Inflammatory macrophage treated with lipopolysaccharide for 1 hour (primary cell): ENCODE measurements around the gene ARL4C.
"Not testable (repeated sequence)": the region's sequence is repeated elsewhere in the genome, so short reads cannot be mapped to it uniquely, and the experiment has no call there.

Experiments
- DNase-seq, 2 donors: peaks; one replicate each; pipeline ENCODE4 v3.0.0-alpha.2; 2020 to 2022

ARL4C gene

DNA sequence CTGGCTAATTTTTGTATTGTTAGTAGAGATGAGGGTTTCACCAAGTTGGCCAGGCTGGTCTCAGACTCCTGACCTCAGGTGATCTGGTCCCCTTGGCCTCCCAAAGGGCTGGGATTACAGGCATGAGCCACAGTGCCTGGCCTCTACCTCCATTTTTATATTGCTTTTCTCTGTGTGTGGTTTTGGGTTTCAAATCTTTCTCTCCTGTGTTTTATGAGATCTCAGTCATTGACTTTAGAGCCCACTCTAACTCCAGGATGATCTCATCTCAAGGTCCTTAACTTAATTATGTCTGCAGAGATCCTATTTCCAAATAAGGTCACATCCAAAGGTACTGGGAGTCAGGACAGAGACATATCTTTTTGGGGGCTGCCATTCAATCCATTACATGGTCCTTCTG lies 24.7 kb downstream of the ARL4C start:
- no peak for DNase-seq

DNA sequence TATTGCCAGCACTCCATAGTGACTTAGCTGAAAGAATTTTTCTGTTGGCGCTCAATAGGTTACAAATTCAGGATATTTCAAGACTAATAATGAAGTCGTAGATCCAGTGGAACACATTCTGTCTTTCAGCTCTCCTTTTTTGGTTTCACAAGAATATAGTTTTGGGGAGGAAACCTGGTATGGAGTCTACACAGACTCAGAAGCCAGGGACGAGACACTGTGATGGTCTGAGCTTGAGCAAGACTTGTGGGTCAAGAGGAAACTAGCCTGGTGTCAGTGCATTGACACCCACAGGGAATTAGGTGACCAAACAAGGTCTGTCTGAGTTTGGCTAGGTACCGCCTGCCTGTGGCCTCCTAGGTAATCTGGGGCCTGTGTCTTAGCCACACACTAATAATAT lies 26.9 kb downstream of the ARL4C start:
- no peak for DNase-seq

DNA sequence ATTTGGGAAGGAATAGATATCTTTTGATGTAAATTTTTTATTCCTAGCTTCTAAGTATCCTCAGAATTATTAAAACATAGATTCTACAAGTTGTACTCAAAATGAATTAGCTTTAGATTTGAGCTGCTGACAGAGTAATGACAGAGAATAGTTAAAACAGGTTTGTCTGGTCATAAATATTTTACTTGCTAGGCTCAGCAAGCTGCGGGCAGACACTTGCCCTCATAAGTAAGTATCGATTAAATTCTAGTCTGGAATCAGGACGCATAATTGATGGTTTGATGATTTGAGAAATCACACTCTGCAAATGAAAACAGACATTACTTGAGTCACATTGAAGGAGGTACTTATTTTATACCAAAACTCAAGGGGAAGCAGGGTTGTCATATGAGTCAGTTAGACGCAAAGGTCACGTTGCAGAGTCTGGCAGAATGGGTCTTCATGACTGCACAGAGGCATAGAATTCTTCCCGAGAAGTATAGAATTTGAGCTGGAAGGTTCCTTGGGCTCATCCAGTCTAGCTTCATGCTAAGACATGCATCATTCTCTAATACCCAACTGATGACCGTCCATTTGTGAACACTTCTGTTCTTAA lies 27.5 kb downstream of the ARL4C start:
- DNase-seq, result no peak

DNA sequence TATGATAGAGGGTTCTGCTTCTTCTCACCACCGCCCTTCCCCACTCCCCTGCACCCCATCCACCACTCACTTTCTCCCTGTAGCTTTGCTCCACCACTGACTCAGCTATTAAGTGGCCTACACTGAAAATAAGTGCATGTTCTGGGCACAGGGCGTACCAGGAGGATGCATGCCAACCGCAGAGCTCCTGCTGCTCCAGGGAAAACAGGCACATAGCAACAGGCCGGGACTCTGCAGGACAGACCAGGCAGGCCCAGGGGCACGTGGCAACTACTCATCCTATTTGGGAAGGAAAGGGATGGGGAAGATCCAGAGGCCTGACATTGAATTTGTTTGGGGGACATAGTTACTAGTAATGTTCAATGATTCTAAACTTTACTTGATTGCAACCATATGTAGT lies 28.4 kb downstream of the ARL4C start:
- DNase-seq, result no peak

GRCh38 chr2:234467289-234467688 lies 29.6 kb downstream of the ARL4C start:
- DNase-seq, result no peak

DNA sequence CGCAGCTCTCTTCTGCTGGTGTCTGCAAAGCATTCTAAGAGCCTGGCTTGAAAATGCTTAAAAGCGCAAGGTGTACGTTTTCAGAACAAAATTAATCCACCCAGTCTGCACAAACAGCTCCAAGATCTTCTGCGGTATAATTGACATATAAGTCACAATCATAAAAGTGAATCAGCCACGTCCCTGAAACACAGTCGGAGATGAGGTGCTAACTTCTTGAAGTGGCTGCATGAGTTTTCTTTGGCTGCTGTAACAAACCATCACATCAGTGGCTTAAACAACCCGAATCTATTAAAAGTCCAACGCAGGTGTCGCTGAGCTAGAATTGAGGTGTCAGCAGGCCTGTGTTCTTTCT lies 32.6 kb downstream of the ARL4C start:
- no peak for DNase-seq

- DNase-seq, result no peak
Observed at GRCh38 chr2:234463626-234464290, 33.1 kb downstream of the ARL4C start.

GRCh38 chr2:234462218-234462992 lies 34.5 kb downstream of the ARL4C start:
- DNase-seq, result no peak

GRCh38 chr2:234459401-234460009 lies 37.4 kb downstream of the ARL4C start:
- no peak for DNase-seq

DNA sequence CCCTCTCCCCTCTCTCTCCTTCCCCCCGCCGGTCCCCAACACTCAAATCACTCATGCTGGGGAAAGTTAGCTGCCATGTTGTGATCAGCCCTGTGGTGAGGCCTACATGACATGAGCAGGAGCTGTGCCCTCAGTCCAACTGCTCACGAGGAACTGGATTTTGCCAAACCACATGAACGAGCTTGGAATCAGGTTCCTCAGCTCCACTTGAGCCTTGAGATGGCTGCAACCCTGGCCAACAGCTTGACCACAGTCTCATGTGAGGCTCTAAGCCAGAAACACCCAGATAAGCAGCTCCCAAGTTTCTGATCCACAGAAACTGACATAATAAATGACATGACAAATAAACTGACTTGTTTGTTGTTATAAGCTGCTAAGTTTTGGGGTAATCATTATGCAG lies 38.4 kb downstream of the ARL4C start:
- no peak for DNase-seq

DNA sequence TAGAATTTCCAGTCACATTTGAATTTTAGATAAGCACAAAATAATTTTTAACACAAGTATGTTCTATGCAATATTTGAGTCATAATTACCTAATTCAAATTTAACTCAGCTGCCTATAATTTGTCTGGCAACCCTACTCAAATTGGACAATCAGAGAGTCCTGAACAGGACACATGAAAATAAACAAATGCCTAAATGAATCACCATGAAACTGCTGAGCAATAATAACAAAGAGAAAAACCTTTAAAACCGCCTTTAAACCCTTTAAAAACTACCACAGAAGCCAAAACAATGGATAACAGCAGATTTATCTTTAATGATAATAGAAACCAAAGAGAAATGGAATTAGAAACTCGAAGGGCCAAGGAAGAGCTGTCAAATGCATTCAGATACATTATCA lies 39.5 kb downstream of the ARL4C start:
- no peak for DNase-seq

- DNase-seq, result not testable (repeated sequence)
Observed at GRCh38 chr2:234455246-234455645, 41.6 kb downstream of the ARL4C start.

DNA sequence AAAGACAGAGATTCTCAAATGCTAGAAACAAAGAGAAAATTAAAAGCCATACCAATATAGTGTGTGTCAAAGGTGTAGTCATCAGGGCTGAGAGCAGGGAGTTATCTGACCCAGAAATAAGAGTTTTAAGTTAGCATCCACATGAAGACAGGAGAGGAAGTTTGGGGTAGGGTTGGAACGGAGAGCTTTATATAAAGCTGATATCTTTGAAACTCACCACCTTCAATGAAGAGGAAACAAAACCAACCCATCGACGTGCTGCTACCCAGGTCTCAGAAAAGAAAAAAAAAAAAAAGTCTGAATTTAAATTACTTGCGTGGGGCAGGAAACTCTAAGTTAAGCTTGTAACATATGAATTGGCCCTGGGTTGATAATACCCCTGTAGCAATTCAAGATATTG lies 42.4 kb downstream of the ARL4C start:
- no peak for DNase-seq

DNA sequence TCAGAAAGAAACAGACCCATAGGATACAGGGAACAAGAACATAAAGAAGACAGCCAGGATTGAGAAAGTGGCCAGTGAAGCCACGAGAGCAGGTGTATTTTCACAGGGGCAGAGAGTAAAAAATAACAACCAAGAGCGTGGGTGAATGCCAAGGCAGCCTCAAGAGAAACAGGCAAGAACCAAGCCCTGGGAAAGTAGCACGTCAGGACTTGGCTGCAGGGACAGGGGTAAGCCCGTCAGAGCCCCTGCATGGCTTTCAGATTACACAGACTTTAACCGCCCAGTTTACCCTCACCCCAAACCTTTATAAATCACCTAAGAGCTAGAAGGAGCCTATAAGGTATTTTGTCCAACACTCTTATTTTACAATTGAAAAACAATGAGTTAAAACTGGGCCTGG lies 43.7 kb downstream of the ARL4C start:
- no peak for DNase-seq

DNA sequence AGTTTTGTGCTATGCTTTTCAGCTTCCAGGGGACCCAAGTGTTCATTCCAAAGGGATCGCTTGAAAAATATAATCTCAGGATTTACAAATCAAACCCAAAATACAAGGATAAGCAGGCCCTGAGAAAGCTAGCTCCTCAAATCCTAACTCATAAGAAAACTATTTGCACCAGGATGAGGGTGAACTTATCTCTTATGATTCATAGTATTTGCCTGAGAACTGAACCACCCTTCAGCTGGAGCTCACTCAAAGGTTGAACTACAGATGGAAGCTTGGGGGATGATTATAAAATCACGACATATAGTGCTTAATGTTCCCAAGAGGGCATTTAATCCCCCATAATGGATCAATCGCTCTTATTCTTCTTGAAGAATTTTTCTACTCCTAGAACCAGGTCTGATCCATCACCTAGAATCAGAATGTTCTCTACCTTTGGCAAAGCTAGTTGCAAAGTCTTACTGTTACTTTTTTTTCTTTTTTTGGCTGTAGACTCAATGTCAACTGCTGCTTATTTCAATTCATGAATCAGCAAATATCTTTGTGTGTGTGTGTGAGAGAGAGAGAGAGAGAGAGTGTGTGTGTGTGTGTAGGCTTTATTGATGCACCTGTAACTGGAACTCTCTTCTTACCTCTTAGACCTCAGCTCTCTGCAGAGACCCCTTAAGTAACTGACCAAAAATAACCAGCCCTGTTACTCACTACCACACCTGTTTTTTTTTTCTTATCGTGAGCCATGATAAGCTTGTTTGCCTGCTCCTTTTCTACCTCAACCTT lies 44.8 kb downstream of the ARL4C start:
- no peak for DNase-seq

- DNase-seq, result no peak
Observed at GRCh38 chr2:234451242-234451641, 45.6 kb downstream of the ARL4C start.

GRCh38 chr2:234450431-234451124 lies 46.3 kb downstream of the ARL4C start:
- no peak for DNase-seq

DNA sequence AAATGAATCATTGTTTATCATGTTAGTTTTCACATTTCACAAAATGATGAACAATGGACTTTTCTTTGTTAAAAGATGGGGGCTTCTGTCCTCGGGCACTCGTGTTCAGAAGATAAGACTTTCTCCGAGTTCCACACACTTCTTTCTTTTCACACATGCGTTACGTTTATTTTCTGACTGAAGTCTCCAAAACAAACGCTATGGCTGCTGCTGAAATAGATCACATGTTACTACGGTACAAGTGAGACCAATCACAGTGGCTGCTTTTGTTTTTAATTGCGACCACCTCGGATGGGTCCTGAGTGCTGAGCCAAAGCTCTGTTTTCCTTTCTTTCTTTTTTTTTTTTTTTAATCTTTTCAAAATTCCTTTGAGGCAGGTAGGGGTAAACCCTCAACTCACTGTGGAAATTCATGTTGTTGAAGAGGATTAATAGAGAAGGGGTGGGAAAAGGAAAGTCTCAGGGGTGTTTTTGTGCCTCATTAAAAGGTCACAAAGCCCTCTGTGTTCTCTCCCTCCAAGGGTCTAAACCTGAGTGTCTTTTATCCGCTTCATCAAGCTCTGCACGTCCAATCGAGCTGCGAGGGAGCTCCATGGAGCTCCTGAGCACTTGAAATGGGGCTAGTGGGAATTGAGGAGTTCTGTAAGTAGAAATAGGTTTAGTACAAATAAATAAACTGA lies 48.2 kb downstream of the ARL4C start:
- no peak for DNase-seq

DNA sequence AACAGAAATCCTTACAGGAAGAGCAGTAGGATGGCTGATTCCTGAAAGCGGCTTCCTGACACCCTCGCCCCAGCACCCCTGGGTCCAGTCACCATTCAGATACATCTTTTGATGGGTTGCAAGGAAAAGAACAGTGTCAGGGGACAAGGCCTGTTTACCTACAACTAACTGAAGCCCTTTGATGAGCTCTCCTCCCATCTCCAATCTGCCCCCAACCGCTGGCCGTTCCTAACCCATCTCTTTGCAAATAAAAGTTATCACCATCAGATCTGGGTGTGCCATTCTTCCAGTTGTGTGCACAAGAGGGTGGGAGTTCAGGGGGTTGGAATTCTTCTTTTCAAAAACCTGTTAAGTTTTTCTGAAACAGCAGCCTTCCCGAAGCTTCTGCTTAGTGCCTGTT lies 48.9 kb downstream of the ARL4C start:
- DNase-seq, result no peak

GRCh38 chr2:234447189-234447588 lies 49.7 kb downstream of the ARL4C start:
- no peak for DNase-seq

GRCh38 chr2:234446404-234447076 lies 50.3 kb downstream of the ARL4C start:
- peak; percentile 92 to 97 for DNase-seq
